IPS-18c (cell line): ENCODE measurements around the gene GPR27.

Experiments
- H3K4me3 ChIP-seq: 2 replicates; pipeline ENCODE4 v1.7.0; 2013; ENCODE audit warnings: low read depth, mild to moderate bottlenecking, low read length, moderate library complexity; ENCODE audit not compliant: insufficient read depth
- H3K9me3 ChIP-seq: one replicate; pipeline ENCODE4 v1.6.1; 2013; ENCODE audit warnings: mild to moderate bottlenecking, low read length, moderate library complexity; ENCODE audit not compliant: control insufficient read depth, insufficient read depth

Gene GPR27

GRCh38 chr3:71725271-71725991, 28.2 kb upstream of the GPR27 start, which contains the start of gene EIF4E3:
EIF4E3 (minus strand) TSS chr3:71725402; CDS start chr3:71725367, 35 bp downstream.
- peak within 1 kb of the TSS; percentile 74 for H3K4me3 ChIP-seq
- H3K9me3 ChIP-seq: no peaks in the 10 kb centered on the region

- H3K9me3 ChIP-seq: no peaks in the 10 kb centered on the region
- peak overlapping the region; percentile 64; the same call in 1 of the 2 replicates for H3K4me3 ChIP-seq
Measured at GRCh38 chr3:71726146-71726545, 27.5 kb upstream of the GPR27 start.

- Histone ChIP-seq H3K9me3 (no peaks in the 10 kb centered on the region), H3K4me3 (no peak overlapping the region)
Measured at GRCh38 chr3:71728632-71729342, 24.9 kb upstream of the GPR27 start.

- no peak overlapping the region for H3K4me3 ChIP-seq
- no peaks in the 10 kb centered on the region for H3K9me3 ChIP-seq
Measured at GRCh38 chr3:71732637-71733036, 21.0 kb upstream of the GPR27 start.

- H3K9me3 ChIP-seq: no peaks in the 10 kb centered on the region
Measured at GRCh38 chr3:71733319-71733718, 20.3 kb upstream of the GPR27 start.

GRCh38 chr3:71734881-71735280, 18.8 kb upstream of the GPR27 start:
- no peak overlapping the region for H3K4me3 ChIP-seq
- no peaks in the 10 kb centered on the region for H3K9me3 ChIP-seq

More at GRCh38 chr3:71733319-71733718, 20.3 kb upstream of the GPR27 start:
- no peak overlapping the region for H3K4me3 ChIP-seq

DNA sequence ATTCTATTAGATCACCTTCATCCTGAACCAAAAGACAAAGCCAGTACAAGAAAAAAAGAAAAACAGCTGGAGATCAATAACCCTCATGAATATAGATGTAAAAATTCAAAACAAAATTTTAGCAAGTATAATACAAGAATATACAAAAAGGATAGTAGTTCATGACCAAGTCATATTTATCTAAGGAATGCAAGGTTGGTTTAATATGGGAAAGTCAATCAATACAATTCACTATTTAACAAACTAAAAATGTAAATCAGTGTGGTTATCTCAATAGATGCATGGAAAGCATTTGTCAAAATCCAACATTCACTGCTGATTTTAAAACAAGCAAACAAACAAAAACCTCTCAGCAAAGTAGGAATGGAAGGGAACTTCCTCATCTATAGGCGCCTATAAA, 11.0 kb upstream of the GPR27 start:
- Histone ChIP-seq H3K9me3 (no peaks in the 10 kb centered on the region), H3K4me3 (no peak overlapping the region)

GRCh38 chr3:71744738-71745137, 8.9 kb upstream of the GPR27 start:
- Histone ChIP-seq H3K4me3 (no peak overlapping the region), H3K9me3 (no peaks in the 10 kb centered on the region)

- H3K4me3 ChIP-seq: no peak overlapping the region
- H3K9me3 ChIP-seq: no peaks in the 10 kb centered on the region
Measured at GRCh38 chr3:71751602-71752001, 2.1 kb upstream of the GPR27 start.

- H3K9me3 ChIP-seq: no peaks in the 10 kb centered on the region
- H3K4me3 ChIP-seq: peak overlapping the region; percentile 69
Measured at GRCh38 chr3:71752831-71753700, 589 bp upstream of the GPR27 start.

- peak overlapping the region; percentile 69; the same call in 1 of the 2 replicates for H3K4me3 ChIP-seq
- H3K9me3 ChIP-seq: no peaks in the 10 kb centered on the region
Measured at GRCh38 chr3:71754610-71755253, 1.1 kb downstream of the GPR27 start.

DNA sequence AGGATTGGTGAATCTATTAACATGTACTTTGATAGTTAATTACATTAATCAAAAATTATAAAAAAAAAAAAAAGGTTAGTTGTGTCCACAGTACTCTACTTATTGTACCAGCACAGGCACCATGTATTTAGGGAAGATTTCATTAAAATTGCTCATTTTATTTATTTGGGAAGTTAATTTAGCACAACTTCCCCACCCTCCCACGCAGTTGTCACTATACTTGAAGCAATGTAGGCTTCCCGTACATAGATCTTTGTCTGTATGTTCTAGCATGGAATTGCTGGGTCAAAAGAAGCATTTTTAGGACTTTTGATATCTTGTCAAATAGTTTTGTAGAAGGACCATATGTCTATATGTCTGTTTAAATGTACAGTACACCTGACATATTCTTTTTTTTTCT, 4.4 kb downstream of the GPR27 start:
- no peak overlapping the region for H3K4me3 ChIP-seq
- no peaks in the 10 kb centered on the region for H3K9me3 ChIP-seq

DNA sequence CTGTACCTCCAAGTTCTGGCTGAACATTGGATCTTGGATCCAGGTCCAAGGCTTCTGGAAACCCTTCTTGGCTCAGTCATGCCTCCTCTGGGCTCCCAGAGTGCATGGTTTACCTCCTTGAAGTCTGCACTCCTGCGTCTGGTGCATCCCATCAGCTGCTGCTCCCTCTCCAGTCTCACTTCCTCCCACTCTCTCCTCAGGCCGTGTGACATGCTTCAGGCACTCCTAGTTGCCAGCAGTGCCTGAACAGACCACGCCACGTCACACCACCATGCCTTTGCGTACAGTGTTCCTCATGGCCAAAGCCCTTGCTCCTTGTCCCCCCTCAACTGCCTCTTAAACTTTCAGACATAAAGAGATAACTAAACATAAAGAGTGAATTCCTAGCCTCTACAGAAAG, 5.7 kb downstream of the GPR27 start:
- Histone ChIP-seq H3K9me3 (no peaks in the 10 kb centered on the region), H3K4me3 (no peak overlapping the region)

DNA sequence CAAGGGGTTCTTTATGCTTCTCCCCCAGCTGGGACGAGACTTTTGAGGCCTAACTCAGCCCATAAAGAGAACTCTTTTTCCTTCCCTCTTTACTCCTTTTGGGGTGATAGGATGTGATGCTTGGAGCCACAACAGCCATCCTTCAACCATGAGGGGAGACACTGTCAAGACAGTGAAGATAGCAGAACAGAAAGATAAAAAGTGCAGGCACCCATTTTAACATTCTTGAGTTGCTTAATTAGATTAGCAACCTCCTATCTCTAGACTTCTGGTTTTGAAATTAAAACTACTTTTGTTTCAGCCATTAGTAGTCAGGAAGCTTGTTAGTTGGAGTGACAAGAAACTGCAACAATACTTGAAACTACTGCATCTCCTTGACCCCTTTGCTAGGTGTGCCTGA, 6.5 kb downstream of the GPR27 start:
- Histone ChIP-seq H3K9me3 (no peaks in the 10 kb centered on the region), H3K4me3 (no peak overlapping the region)

GRCh38 chr3:71763426-71763825, 9.8 kb downstream of the GPR27 start:
- Histone ChIP-seq H3K9me3 (no peaks in the 10 kb centered on the region), H3K4me3 (no peak overlapping the region)

DNA sequence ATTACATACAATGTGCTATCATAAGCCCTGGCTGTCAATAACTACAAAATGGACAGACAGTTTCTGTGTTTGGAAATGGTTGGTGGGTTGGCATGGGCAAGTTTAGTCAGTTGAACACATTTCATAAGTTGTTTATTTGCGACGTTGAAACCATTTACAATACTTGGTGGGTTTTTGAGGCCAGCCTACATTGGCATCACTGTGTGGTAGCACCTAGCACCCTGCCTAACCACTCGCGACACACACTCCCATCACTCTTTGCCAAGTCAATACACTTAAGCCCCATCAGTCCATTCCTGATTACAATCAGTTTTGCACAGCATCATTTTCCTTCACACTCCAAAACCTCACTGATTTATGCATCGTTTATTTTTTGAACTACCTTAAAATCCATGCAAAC, 17.5 kb downstream of the GPR27 start:
- no peak overlapping the region for H3K4me3 ChIP-seq
- no peaks in the 10 kb centered on the region for H3K9me3 ChIP-seq

- no peak overlapping the region for H3K4me3 ChIP-seq
Measured at GRCh38 chr3:71771884-71772283, 18.2 kb downstream of the GPR27 start.

More at GRCh38 chr3:71771884-71772283, 18.2 kb downstream of the GPR27 start:
- no peaks in the 10 kb centered on the region for H3K9me3 ChIP-seq
